IMR-90 (cell line): ENCODE data around the gene ZBTB45. TPM values are rescaled to one million over a fixed set of nuclear protein-coding genes. Genes with fewer than 3 reads are reported as not detected.

Experiments used
- ATAC-seq: fragments of 200-7000 bp; cut with Tn5 transposase; 2 replicates; pipeline ENCODE4 v1.9.1; 2020; ENCODE audit warnings: low read depth, mild to moderate bottlenecking, moderate library complexity
- BruUV-seq: library from RNA; stranded (reverse); fragments of 400-500 nt; replicated peaks from 2 replicates; lab custom pipeline; 2021; lab: Mats Ljungman, UMichigan
- CTCF ChIA-PET: fragments of 300-600 bp; formaldehyde crosslinking; extraction: SDS; loops from one replicate; lab custom pipeline; 2021; ENCODE audit warnings: antibody characterized with exemption; lab: Yijun Ruan, JAX
- POLR2A ChIA-PET: fragments of 300-600 bp; sonication (Branson Sonifier 250); formaldehyde crosslinking; loops from one replicate; lab custom pipeline; 2022; ENCODE audit warnings: antibody characterized with exemption; ENCODE audit not compliant: unreplicated experiment; lab: Charles Lee
- DNase-seq: peaks from one replicate; pipeline ENCODE4 v3.0.0; 2013
- H2AFZ ChIP-seq: replicated peaks from 2 replicates; pipeline ENCODE3; 2013; ENCODE audit warnings: low read length, mild to moderate bottlenecking; ENCODE audit not compliant: poor library complexity
- H2AK5ac ChIP-seq: 2 replicates; pipeline ENCODE4 v1.6.1; 2013; ENCODE audit warnings: low read depth, low read length, inconsistent platforms
- H2AK9ac ChIP-seq: replicated peaks from 2 replicates; pipeline ENCODE3; 2013; ENCODE audit warnings: mild to moderate bottlenecking, low read depth, low read length, moderate library complexity; ENCODE audit not compliant: poor library complexity
- H2BK120ac ChIP-seq: 2 replicates; pipeline ENCODE4 v1.6.1; 2013; ENCODE audit warnings: low read depth, low read length, inconsistent platforms
- H2BK15ac ChIP-seq: 3 replicates; pipeline ENCODE4 v1.6.1; 2013; ENCODE audit warnings: low read depth, low read length, inconsistent platforms
- H2BK20ac ChIP-seq: 2 replicates; pipeline ENCODE4 v1.6.1; 2013; ENCODE audit warnings: low read depth, mild to moderate bottlenecking, inconsistent platforms, low read length, moderate library complexity
- H2BK5ac ChIP-seq: 2 replicates; pipeline ENCODE4 v1.6.1; 2013; ENCODE audit warnings: mild to moderate bottlenecking, low read depth, low read length, inconsistent platforms; ENCODE audit not compliant: poor library complexity, severe bottlenecking
- H3K14ac ChIP-seq: replicated peaks from 2 replicates; pipeline ENCODE4 v1.6.1; 2013; ENCODE audit warnings: low read depth, low read length, inconsistent platforms
- H3K18ac ChIP-seq: 2 replicates; pipeline ENCODE4 v1.6.1; 2013; ENCODE audit warnings: low read depth, low read length, control low read depth
- H3K23ac ChIP-seq: 2 replicates; pipeline ENCODE4 v1.6.1; 2013; ENCODE audit warnings: low read depth, low read length, inconsistent platforms
- H3K27ac ChIP-seq: 2 replicates; pipeline ENCODE4 v1.5.1; 2013; ENCODE audit warnings: mild to moderate bottlenecking, control low read depth, low read length; ENCODE audit not compliant: insufficient read depth
- H3K27me3 ChIP-seq: 2 replicates; pipeline ENCODE4 v1.6.1; 2013; ENCODE audit warnings: low read length; ENCODE audit not compliant: control insufficient read depth, insufficient read depth
- H3K36me3 ChIP-seq: 2 replicates; pipeline ENCODE4 v1.6.1; 2013; ENCODE audit warnings: low read length, mixed read lengths; ENCODE audit not compliant: control insufficient read depth, insufficient read depth
- H3K4ac ChIP-seq: 2 replicates; pipeline ENCODE4 v1.6.1; 2013; ENCODE audit warnings: low read depth, low read length, inconsistent platforms
- H3K4me1 ChIP-seq: 2 replicates; pipeline ENCODE4 v1.6.1; 2013; ENCODE audit warnings: low read length, mixed read lengths; ENCODE audit not compliant: control insufficient read depth, insufficient read depth
- H3K4me2 ChIP-seq: 2 replicates; pipeline ENCODE4 v1.6.1; 2013; ENCODE audit warnings: low read depth, mild to moderate bottlenecking, control low read depth, low read length, moderate library complexity
- H3K4me3 ChIP-seq: 2 replicates; pipeline ENCODE4 v1.5.1; 2013; ENCODE audit warnings: low read depth, mild to moderate bottlenecking, control low read depth, low read length, moderate library complexity; ENCODE audit not compliant: insufficient read depth
- H3K56ac ChIP-seq: 2 replicates; pipeline ENCODE4 v1.6.1; 2013; ENCODE audit warnings: low read length, inconsistent platforms; ENCODE audit not compliant: insufficient read depth; ENCODE audit errors: extremely low read depth
- H3K79me1 ChIP-seq, 2 experiments: 2 replicates each; pipeline ENCODE4 v1.6.1; 2013; ENCODE audit warnings: low read length in 2 of 2, inconsistent platforms in 1 of 2, low read depth in 1 of 2
- H3K9ac ChIP-seq: 2 replicates; pipeline ENCODE4 v1.6.1; 2013; ENCODE audit warnings: low read depth, low read length, control low read depth
- H3K9me1 ChIP-seq: 2 replicates; pipeline ENCODE4 v1.6.1; 2013; ENCODE audit warnings: low read length, inconsistent platforms; ENCODE audit not compliant: insufficient read depth
- H3K9me3 ChIP-seq: 2 replicates; pipeline ENCODE4 v1.6.1; 2013; ENCODE audit warnings: low read length; ENCODE audit not compliant: control insufficient read depth, insufficient read depth
- H4K20me1 ChIP-seq: 2 replicates; pipeline ENCODE4 v1.6.1; 2013; ENCODE audit warnings: low read length, inconsistent platforms; ENCODE audit not compliant: insufficient read depth
- H4K5ac ChIP-seq: 2 replicates; pipeline ENCODE4 v1.6.1; 2013; ENCODE audit warnings: mild to moderate bottlenecking, low read depth, low read length, control low read depth
- H4K8ac ChIP-seq, 2 experiments: 2 replicates each; pipeline ENCODE4 v1.6.1; 2013; ENCODE audit warnings: low read depth in 2 of 2, low read length in 2 of 2, control low read depth in 1 of 2, inconsistent platforms in 1 of 2
- H4K91ac ChIP-seq: 2 replicates; pipeline ENCODE4 v1.6.1; 2013; ENCODE audit warnings: low read depth, low read length, inconsistent platforms; ENCODE audit not compliant: insufficient read depth
- CEBPB ChIP-seq: IDR thresholded peaks from 2 replicates; pipeline ENCODE4 v1.6.1; 2012; ENCODE audit warnings: low read depth, low read length, improper control_type of control experiment
- CTCF ChIP-seq: conservative IDR thresholded peaks from 2 replicates; pipeline ENCODE4 v1.5.1; 2012; ENCODE audit warnings: mild to moderate bottlenecking, low read depth, low read length, improper control_type of control experiment
- MAFK ChIP-seq: IDR thresholded peaks from 2 replicates; pipeline ENCODE4 v1.6.1; 2012; ENCODE audit warnings: low read depth, low read length, improper control_type of control experiment
- MAZ ChIP-seq: IDR thresholded peaks from 2 replicates; pipeline ENCODE4 v1.6.1; 2012; ENCODE audit warnings: low read depth, mild to moderate bottlenecking, low read length, improper control_type of control experiment, moderate library complexity, borderline replicate concordance
- NFE2L2 ChIP-seq: fragments of 150-350 bp; IDR thresholded peaks from 2 replicates; pipeline ENCODE4 v1.6.1; 2016; ENCODE audit warnings: low read depth, mild to moderate bottlenecking, low read length
- POLR2A ChIP-seq: IDR thresholded peaks from 2 replicates; pipeline ENCODE4 v1.6.1; 2012; ENCODE audit warnings: mild to moderate bottlenecking, low read depth, low read length
- RAD21 ChIP-seq: IDR thresholded peaks from 2 replicates; pipeline ENCODE4 v1.6.1; 2012; ENCODE audit warnings: low read length, improper control_type of control experiment
- RCOR1 ChIP-seq: IDR thresholded peaks from 2 replicates; pipeline ENCODE4 v1.6.1; 2012; ENCODE audit warnings: mild to moderate bottlenecking, low read length, improper control_type of control experiment; ENCODE audit not compliant: insufficient replicate concordance
- WGBS, 2 experiments: methylation state at CpG; one replicate each; pipeline versions ENCODE4 v1.1.5 to v1.1.7; 2013; ENCODE audit warnings: missing lambda C conversion rate in 2 of 2; ENCODE audit not compliant: insufficient read length in 1 of 2; ENCODE audit errors: extremely low coverage in 2 of 2; 5-methylcytosine and 5-hydroxymethylcytosine counted together
- dilution Hi-C: fragments of 300-500 bp; cut with HindIII; formaldehyde crosslinking; loops from one replicate; pipeline ENCODE4 v1.14.3; 2018; ENCODE audit warnings: low sequenced_read_pairs; ENCODE audit not compliant: unreplicated experiment
- in situ Hi-C: fragments of 300-500 bp; cut with MboI; formaldehyde crosslinking; loops from 3 replicates; pipeline ENCODE4 v1.14.3; 2019; ENCODE audit warnings: low sequenced_read_pairs, inconsistent platforms, mixed read lengths
- intact Hi-C: fragments of 100-400 bp; cut with micrococcal nuclease; formaldehyde crosslinking; loops from 2 replicates; pipeline ENCODE4 v1.10.0; 2022
- polyA plus RNA-seq, 3 experiments: library from polyadenylated mRNA; depleted of rRNA; stranded (reverse); fragments of >200 nt; gene quantifications; 2 replicates each; pipeline ENCODE4 v1.2.3, GENCODE V29; 2012; ENCODE audit warnings: low replicate concordance in 1 of 3
- total RNA-seq: library from RNA; depleted of rRNA; stranded (reverse); fragments of >200 nt; gene quantifications from 2 replicates; pipeline ENCODE4 v1.2.3, GENCODE V29; 2012

The ZBTB45 gene
- total and polyA plus RNA-seq, 2 of the 4 experiments (the other 2 are of a cell fraction) = 1.4 to 9.7 TPM

- H2BK15ac ChIP-seq = no peak overlapping the region
- H2AK9ac ChIP-seq = peak overlapping the region; percentile 3
- POLR2A ChIA-PET = no interaction called here
- H4K5ac ChIP-seq = no peak overlapping the region
- BruUV-seq = no TSS peak
- peaks cover 16% of the 10 kb centered on the region for H4K20me1 ChIP-seq
- no peak overlapping the region for H3K56ac ChIP-seq
- H4K91ac ChIP-seq = no peak overlapping the region
- no peak for ATAC-seq
- no peak overlapping the region; the same call in 1 of the 2 replicates for H2AK5ac ChIP-seq
- peak overlapping the region; percentile 29; the same call in 1 of the 2 replicates for H3K23ac ChIP-seq
- dilution Hi-C loops (no loop called here), in situ Hi-C loops (no loop called here), intact Hi-C loops (no loop called here)
- peaks cover 22% of the 10 kb centered on the region for H3K36me3 ChIP-seq
- H3K4me2 ChIP-seq = peak overlapping the region; percentile 82
- H3K9me3 ChIP-seq = no peaks in the 10 kb centered on the region
- no peak overlapping the region for H3K27ac ChIP-seq
- H3K79me1 ChIP-seq = peaks cover 26 to 63% of the 10 kb centered on the region in 2 experiments
- TF ChIP-seq RAD21 (no peak), POLR2A (no peak), MAFK (no peak), CEBPB (no peak), MAZ (no peak), CTCF (no peak), RCOR1 (no peak), NFE2L2 (no peak)
- H3K18ac ChIP-seq = no peak overlapping the region
- no peak overlapping the region for H2BK20ac ChIP-seq
- peaks cover 32% of the 10 kb centered on the region for H3K9me1 ChIP-seq
- CTCF ChIA-PET = no interaction called here
- no peak overlapping the region; the same call in 1 of the 2 replicates for H3K4me3 ChIP-seq
- H3K9ac ChIP-seq = peak overlapping the region; percentile 97
- H2BK120ac ChIP-seq = no peak overlapping the region
- DNase-seq = no peak
- no peak overlapping the region for H4K8ac ChIP-seq
- H2BK5ac ChIP-seq = no peak overlapping the region
- WGBS, 2 experiments = 100% methylated on average over 1 of the region's 10 CpGs; no CpG with 5 or more reads in 1 of the 2 experiments
- H3K14ac ChIP-seq = no peak overlapping the region
- no peak overlapping the region; the same call in 1 of the 2 replicates for H3K4ac ChIP-seq
- H3K27me3 ChIP-seq = no peaks in the 10 kb centered on the region
- no peak overlapping the region for H2AFZ ChIP-seq
- H3K4me1 ChIP-seq = peaks cover 22% of the 10 kb centered on the region
These were observed 37.1 kb upstream of the ZBTB45 start for GRCh38 chr19:58556622-58557220.
